K562 (cell line): ENCODE results near the gene MAST4. TPM values are rescaled to one million over a fixed set of nuclear protein-coding genes. Genes with fewer than 3 reads are reported as not detected.

Source experiments
- ATAC-seq: fragments of 200-7000 bp; cut with Tn5 transposase; 3 replicates; pipeline ENCODE4 v1.9.1; 2020; ENCODE audit warnings: moderate library complexity
- BruUV-seq: library from RNA; stranded (reverse); fragments of 400-500 nt; replicated peaks from 2 replicates; lab custom pipeline; 2021; lab: Mats Ljungman, UMichigan
- CTCF ChIA-PET: fragments of 300-600 bp; formaldehyde crosslinking; extraction: SDS; loops from one replicate; lab custom pipeline; 2021; ENCODE audit warnings: low intra/inter-chr PET ratio; lab: Yijun Ruan, JAX
- POLR2A ChIA-PET: fragments of 300-600, 350-650 bp; sonication (Branson Sonifier 250); formaldehyde crosslinking; extraction: SDS; loops from one replicate; lab custom pipeline; 2021; ENCODE audit warnings: antibody characterized with exemption, inconsistent platforms; lab: Yijun Ruan, JAX
- DNase-seq, 4 experiments: peaks; one replicate each; pipeline versions ENCODE4 v3.0.0 to v3.0.0-alpha.2; 2011 to 2018; ENCODE audit warnings: low spot score in 3 of 4, mixed read lengths in 3 of 4; ENCODE audit errors: extremely low read depth in 1 of 4
- FAIRE-seq: peaks from 2 replicates; lab custom pipeline; 2011; peaks lifted over from hg19 to GRCh38; lab: Jason Lieb, UNC
- H2AFZ ChIP-seq: 2 replicates; pipeline ENCODE4 v1.6.0; 2011; ENCODE audit warnings: low read depth, low read length, control low read depth, inconsistent platforms
- H3K27ac ChIP-seq: fragments of 200-600 bp; 3 replicates; pipeline ENCODE4 v1.8.0; 2011; ENCODE audit warnings: low read depth, mild to moderate bottlenecking, control low read depth, inconsistent platforms, low read length, moderate library complexity, mixed read lengths; ENCODE audit errors: extremely low read depth
- H3K27me3 ChIP-seq, 2 experiments: fragments of 300-600 bp in 1 of 2; 2 replicates in 1 of 2; 3 replicates in 1 of 2; pipeline versions ENCODE4 v1.6.0 to v1.8.0; 2011; ENCODE audit warnings: inconsistent platforms in 2 of 2, low read length in 2 of 2, mild to moderate bottlenecking in 1 of 2, mixed read lengths in 1 of 2, moderate library complexity in 1 of 2; ENCODE audit not compliant: control insufficient read depth in 2 of 2, insufficient read depth in 2 of 2
- H3K36me3 ChIP-seq: fragments of 300-600 bp; 3 replicates; pipeline ENCODE4 v1.8.0; 2011; ENCODE audit warnings: mild to moderate bottlenecking, low read length, inconsistent platforms; ENCODE audit not compliant: control insufficient read depth, insufficient read depth
- H3K4me1 ChIP-seq, 2 experiments: fragments of 200-600 bp in 1 of 2; replicated peaks in 1 of 2; 2 replicates in 1 of 2; 3 replicates in 1 of 2; pipeline versions ENCODE4 v1.5.1 to v1.8.0; 2011; ENCODE audit warnings: inconsistent platforms in 2 of 2, low read length in 2 of 2, mild to moderate bottlenecking in 1 of 2, mixed read lengths in 1 of 2, moderate library complexity in 1 of 2; ENCODE audit not compliant: control insufficient read depth in 2 of 2, insufficient read depth in 2 of 2
- H3K4me2 ChIP-seq: 2 replicates; pipeline ENCODE4 v1.6.1; 2011; ENCODE audit warnings: low read length, control low read depth, inconsistent platforms, mixed read lengths; ENCODE audit not compliant: insufficient read depth
- H3K4me3 ChIP-seq: fragments of 200-600 bp; sonication (generic), shearing (Covaris generic); 2 replicates; pipeline ENCODE4 v1.5.1; 2016; ENCODE audit warnings: control low read depth, inconsistent platforms
- H3K79me2 ChIP-seq: fragments of 200-600 bp; 3 replicates; pipeline ENCODE4 v1.8.0; 2011; ENCODE audit warnings: low read length, inconsistent platforms; ENCODE audit not compliant: control insufficient read depth, insufficient read depth
- H3K9ac ChIP-seq, 2 experiments: 2 replicates each; pipeline versions ENCODE4 v1.6.0 to v1.6.1; 2011; ENCODE audit warnings: low read depth in 2 of 2, low read length in 2 of 2, control low read depth in 1 of 2, inconsistent platforms in 1 of 2, mild to moderate bottlenecking in 1 of 2, mixed read lengths in 1 of 2; ENCODE audit not compliant: insufficient read depth in 1 of 2
- H3K9me1 ChIP-seq: one replicate; pipeline ENCODE4 v1.6.0; 2011; ENCODE audit warnings: inconsistent platforms, mild to moderate bottlenecking, low read length, moderate library complexity; ENCODE audit not compliant: control insufficient read depth, insufficient read depth
- H3K9me3 ChIP-seq: replicated peaks from 2 replicates; pipeline ENCODE4 v1.5.1; 2011; ENCODE audit warnings: low read depth, low read length, inconsistent platforms; ENCODE audit not compliant: control insufficient read depth, insufficient read depth
- H4K20me1 ChIP-seq: replicated peaks from 2 replicates; pipeline ENCODE4 v1.6.1; 2011; ENCODE audit warnings: low read length, inconsistent platforms, mixed read lengths; ENCODE audit not compliant: control insufficient read depth, insufficient read depth
- CBFB ChIP-seq: sonication (generic); formaldehyde crosslinking; IDR thresholded peaks from 2 replicates; pipeline ENCODE4 v1.4.0; 2020; ENCODE audit warnings: mild to moderate bottlenecking, missing genetic modification reagents
- CCAR2 ChIP-seq: fragments of 200-400 bp; formaldehyde crosslinking; IDR thresholded peaks from 2 replicates; pipeline ENCODE4 v1.6.1; 2017; ENCODE audit warnings: mild to moderate bottlenecking, low read depth, low read length
- ELF2 ChIP-seq: fragments of 250-450 bp; sonication (Bioruptor Pico); IDR thresholded peaks from 2 replicates; pipeline ENCODE4 v1.5.0; 2021; ENCODE audit warnings: mild to moderate bottlenecking
- HDAC8 ChIP-seq: fragments of 450-650 bp; IDR thresholded peaks from 2 replicates; pipeline ENCODE4 v1.6.1; 2016; ENCODE audit warnings: mild to moderate bottlenecking, missing genetic modification characterization, moderate library complexity, missing compliant biosample characterization
- HNRNPL ChIP-seq: fragments of 200-400 bp; formaldehyde crosslinking; IDR thresholded peaks from 2 replicates; pipeline ENCODE4 v1.6.1; 2017; ENCODE audit warnings: low read depth, mild to moderate bottlenecking, low read length
- HNRNPLL ChIP-seq: fragments of 200-400 bp; formaldehyde crosslinking; IDR thresholded peaks from 2 replicates; pipeline ENCODE4 v1.6.1; 2017; ENCODE audit warnings: low read length, low read depth, mild to moderate bottlenecking; ENCODE audit not compliant: poor library complexity, severe bottlenecking
- KLF1 ChIP-seq: fragments of 450-650 bp; IDR thresholded peaks from 2 replicates; pipeline ENCODE4 v1.6.1; 2016; ENCODE audit warnings: missing genetic modification characterization, missing compliant biosample characterization
- MECOM ChIP-seq: fragments of 250-450 bp; sonication (Bioruptor Pico); IDR thresholded peaks from 2 replicates; pipeline ENCODE4 v1.8.0; 2022; ENCODE audit warnings: inconsistent platforms
- NCOR1 ChIP-seq: fragments of 450-650 bp; IDR thresholded peaks from 2 replicates; pipeline ENCODE4 v1.6.1; 2016; ENCODE audit warnings: mild to moderate bottlenecking, moderate library complexity
- POLR2AphosphoS5 ChIP-seq: IDR thresholded peaks from 2 replicates; pipeline ENCODE4 v1.6.1; 2011; ENCODE audit warnings: mild to moderate bottlenecking, low read depth, low read length, moderate library complexity; ENCODE audit not compliant: control insufficient read depth, insufficient read depth
- PTBP1 ChIP-seq: fragments of 200-400 bp; formaldehyde crosslinking; IDR thresholded peaks from 2 replicates; pipeline ENCODE4 v1.6.1; 2017; ENCODE audit warnings: low read depth, low read length
- RAD51 ChIP-seq: fragments of 450-650 bp; IDR thresholded peaks from 2 replicates; pipeline ENCODE4 v1.7.1; 2016; ENCODE audit warnings: low read depth, mild to moderate bottlenecking, borderline replicate concordance
- SP2 ChIP-seq: IDR thresholded peaks from 2 replicates; pipeline ENCODE4 v1.6.1; 2011; ENCODE audit warnings: mild to moderate bottlenecking, low read depth, low read length, moderate library complexity; ENCODE audit not compliant: poor library complexity, severe bottlenecking; ENCODE audit errors: extremely low read depth
- TSC22D4 ChIP-seq: fragments of 450-650 bp; IDR thresholded peaks from 2 replicates; pipeline ENCODE4 v1.6.1; 2016; ENCODE audit warnings: missing genetic modification characterization, missing biosample characterization, control low read depth
- XRCC5 ChIP-seq: fragments of 200-400 bp; formaldehyde crosslinking; IDR thresholded peaks from 2 replicates; pipeline ENCODE4 v1.6.1; 2017; ENCODE audit warnings: low read depth, mild to moderate bottlenecking, low read length
- ZNF324 ChIP-seq: fragments of 250-450 bp; sonication (Bioruptor Pico); IDR thresholded peaks from 2 replicates; pipeline ENCODE4 v1.4.0; 2020; ENCODE audit warnings: mild to moderate bottlenecking
- WGBS: fragments of 100-300 bp; shearing (Covaris generic); methylation state at CpG from one replicate; pipeline ENCODE4 v1.1.6; 2016; ENCODE audit warnings: low coverage, mixed read lengths; ENCODE audit not compliant: insufficient coverage; ENCODE audit errors: missing lambda C conversion rate; 5-methylcytosine and 5-hydroxymethylcytosine counted together
- in situ Hi-C: fragments of 300-500 bp; cut with MboI; formaldehyde crosslinking; loops from 4 replicates; pipeline ENCODE4 v1.15.0; 2018; ENCODE audit warnings: inconsistent platforms, mixed read lengths
- intact Hi-C: fragments of 100-400 bp; cut with micrococcal nuclease; formaldehyde crosslinking; loops from 2 replicates; pipeline ENCODE4 v1.14.2; 2022
- polyA plus RNA-seq, 8 experiments: library from polyadenylated mRNA; depleted of rRNA in 4 of 8; stranded (reverse) in 5 of 8; unstranded in 3 of 8; fragments of >200 nt; fragmentation: Nextera tagmentation in 2 of 8; fragmentation: Illumina TruSeq in 1 of 8; extraction: Ambion mirVana in 2 of 8; extraction: Trizol in 1 of 8; gene quantifications; 2 replicates each; pipeline versions ENCODE4 v1.2.1 to v1.2.3, GENCODE V29; 2011 to 2014; ENCODE audit warnings: inconsistent platforms in 1 of 8, missing spikeins in 1 of 8
- total RNA-seq, 7 experiments: library from RNA; depleted of rRNA in 6 of 7; stranded (reverse); fragments of >200 nt in 6 of 7; fragmentation: Illumina TruSeq in 2 of 7; extraction: Trizol in 2 of 7; gene quantifications; 2 replicates each; pipeline versions ENCODE4 v1.2.1 to v1.2.3, GENCODE V29; 2011 to 2021; ENCODE audit warnings: low replicate concordance in 1 of 7
- TF ChIP-seq, protein P1 (sequence below): IDR thresholded peaks from 2 replicates; pipeline ENCODE4 v1.6.1; 2014; ENCODE audit warnings: antibody characterized with exemption
- TF ChIP-seq, protein P2 (sequence below), 2 experiments: IDR thresholded peaks; 2 replicates each; pipeline ENCODE4 v1.6.1; 2011; ENCODE audit warnings: borderline replicate concordance in 1 of 2, control low read depth in 1 of 2, low read depth in 1 of 2, low read length in 1 of 2, mild to moderate bottlenecking in 1 of 2, mixed read lengths in 1 of 2, moderate library complexity in 1 of 2; ENCODE audit not compliant: insufficient read depth in 1 of 2, insufficient read length in 1 of 2, poor library complexity in 1 of 2, severe bottlenecking in 1 of 2; ENCODE audit errors: extremely low read depth in 1 of 2

Gene MAST4
- total and polyA plus RNA-seq, 9 of the 15 experiments (the other 6 are each of a cell fraction or from before 2014, with no cell fraction given): 0.88 to 10.1 (median 5.2) TPM

DNA sequence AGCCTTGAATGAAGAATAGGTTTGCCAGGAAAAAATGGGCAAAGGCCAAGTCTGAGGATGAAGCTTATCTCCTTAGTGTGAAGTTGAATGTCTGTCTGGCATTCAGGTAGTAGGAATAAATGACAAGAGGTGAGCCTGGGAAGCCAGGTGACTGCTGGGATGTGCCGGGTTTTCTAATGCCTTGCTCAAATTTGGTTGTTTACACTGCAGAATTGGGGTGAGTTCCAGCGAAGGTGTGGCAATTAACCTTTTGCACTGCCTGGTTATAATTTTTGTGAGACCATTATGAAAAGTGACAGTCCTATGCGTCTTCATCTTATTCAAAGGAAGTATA, 73.6 kb downstream of the MAST4 start (continued):
- TF ChIP-seq POLR2AphosphoS5 (no peak), HNRNPL (no peak), SP2 (no peak), MECOM (no peak)

DNA sequence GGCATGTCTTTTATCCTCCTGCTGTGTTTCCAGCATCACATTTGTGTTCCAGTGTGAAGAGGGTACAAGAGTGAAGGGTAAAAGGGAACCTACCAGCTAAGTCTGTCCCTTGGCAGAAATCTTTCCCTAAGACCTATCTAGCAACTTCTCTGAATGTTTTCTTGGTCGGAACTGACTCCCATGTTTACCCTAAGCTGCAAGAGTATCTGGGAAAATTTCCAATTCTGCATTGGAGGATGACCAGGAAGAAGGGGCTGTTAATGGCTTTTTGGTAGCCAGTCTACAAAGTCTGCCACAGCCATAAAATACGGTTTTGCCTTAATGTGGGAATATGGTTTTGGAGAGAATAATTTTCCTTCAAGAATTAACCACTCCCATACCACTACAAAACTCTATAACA, 75.1 kb downstream of the MAST4 start:
- no peaks in the 10 kb centered on the region for H3K79me2 ChIP-seq
- no peak overlapping the region for H2AFZ ChIP-seq
- H4K20me1 ChIP-seq: no peaks in the 10 kb centered on the region
- ChIA-PET CTCF (no interaction called here), POLR2A (no interaction called here)
- DNase-seq: no peak
- in situ Hi-C loops: no loop called here
- FAIRE-seq: no peak
- BruUV-seq: no TSS peak
- TF ChIP-seq CCAR2: no peak
- no peak for TF ChIP-seq KLF1
- no peak for TF ChIP-seq TSC22D4
- TF ChIP-seq CBFB: no peak
- no peak for TF ChIP-seq ZNF324 (CRISPR knock-in tag)
- TF ChIP-seq, protein P1, sequence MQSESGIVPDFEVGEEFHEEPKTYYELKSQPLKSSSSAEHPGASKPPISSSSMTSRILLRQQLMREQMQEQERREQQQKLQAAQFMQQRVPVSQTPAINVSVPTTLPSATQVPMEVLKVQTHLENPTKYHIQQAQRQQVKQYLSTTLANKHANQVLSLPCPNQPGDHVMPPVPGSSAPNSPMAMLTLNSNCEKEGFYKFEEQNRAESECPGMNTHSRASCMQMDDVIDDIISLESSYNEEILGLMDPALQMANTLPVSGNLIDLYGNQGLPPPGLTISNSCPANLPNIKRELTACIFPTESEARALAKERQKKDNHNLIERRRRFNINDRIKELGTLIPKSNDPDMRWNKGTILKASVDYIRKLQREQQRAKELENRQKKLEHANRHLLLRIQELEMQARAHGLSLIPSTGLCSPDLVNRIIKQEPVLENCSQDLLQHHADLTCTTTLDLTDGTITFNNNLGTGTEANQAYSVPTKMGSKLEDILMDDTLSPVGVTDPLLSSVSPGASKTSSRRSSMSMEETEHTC: no peak
- TF ChIP-seq PTBP1: no peak
- TF ChIP-seq HDAC8 (tag): no peak
- TF ChIP-seq ELF2 (CRISPR knock-in tag): no peak
- no peak for TF ChIP-seq NCOR1
- no peak for TF ChIP-seq HNRNPLL
- TF ChIP-seq XRCC5: no peak
- TF ChIP-seq, protein P2, sequence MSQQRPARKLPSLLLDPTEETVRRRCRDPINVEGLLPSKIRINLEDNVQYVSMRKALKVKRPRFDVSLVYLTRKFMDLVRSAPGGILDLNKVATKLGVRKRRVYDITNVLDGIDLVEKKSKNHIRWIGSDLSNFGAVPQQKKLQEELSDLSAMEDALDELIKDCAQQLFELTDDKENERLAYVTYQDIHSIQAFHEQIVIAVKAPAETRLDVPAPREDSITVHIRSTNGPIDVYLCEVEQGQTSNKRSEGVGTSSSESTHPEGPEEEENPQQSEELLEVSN (IDR thresholded peaks at IDR 0.05; ENCODE audit: borderline replicate concordance in 1 of 2, extremely low read depth in 1 of 2, insufficient read depth in 1 of 2, insufficient read length in 1 of 2, low read depth in 1 of 2, low read length in 1 of 2, poor library complexity in 1 of 2, severe bottlenecking in 1 of 2): no peak
- no peak for TF ChIP-seq RAD51
- no peak overlapping the region for H3K27ac ChIP-seq
- no peaks in the 10 kb centered on the region for H3K36me3 ChIP-seq
- H3K4me1 ChIP-seq: no peaks in the 10 kb centered on the region
- ATAC-seq: no peak
- H3K27me3 ChIP-seq: no peaks in the 10 kb centered on the region; a peak in 2 of 5 replicates
- intact Hi-C loops: no loop called here
- H3K4me3 ChIP-seq: no peak overlapping the region
- no peak overlapping the region for H3K9ac ChIP-seq
- WGBS: 0% methylated on average over 2 of the region's 2 CpGs
- no peaks in the 10 kb centered on the region for H3K9me1 ChIP-seq
- H3K4me2 ChIP-seq: no peak overlapping the region
- no peaks in the 10 kb centered on the region for H3K9me3 ChIP-seq
